Adipocyte (in vitro differentiated cells): Measurements from ENCODE around the gene PDLIM1.

Experiments used
- DNase-seq: peaks from one replicate; pipeline ENCODE4 v3.0.0-alpha.2; 2015; ENCODE audit warnings: low read depth
- H3K27me3 ChIP-seq: replicated peaks from 2 replicates; pipeline ENCODE4 v1.7.0; 2013; ENCODE audit warnings: mild to moderate bottlenecking, low read length, moderate library complexity; ENCODE audit not compliant: control insufficient read depth, insufficient read depth
- H3K36me3 ChIP-seq: 2 replicates; pipeline ENCODE4 v1.7.0; 2013; ENCODE audit warnings: low read length, mild to moderate bottlenecking, moderate library complexity; ENCODE audit not compliant: control insufficient read depth, insufficient read depth, severe bottlenecking
- H3K4me1 ChIP-seq: 2 replicates; pipeline ENCODE4 v1.7.0; 2013; ENCODE audit warnings: mild to moderate bottlenecking, low read length, moderate library complexity; ENCODE audit not compliant: control insufficient read depth, insufficient read depth
- H3K4me3 ChIP-seq: 2 replicates; pipeline ENCODE4 v1.7.0; 2013; ENCODE audit warnings: mild to moderate bottlenecking, low read length, moderate library complexity
- H3K9ac ChIP-seq: 2 replicates; pipeline ENCODE4 v1.7.0; 2013; ENCODE audit warnings: mild to moderate bottlenecking, low read length, moderate library complexity
- H3K9me3 ChIP-seq: 2 replicates; pipeline ENCODE4 v1.7.0; 2013; ENCODE audit warnings: mild to moderate bottlenecking, low read length, moderate library complexity; ENCODE audit not compliant: control insufficient read depth

PDLIM1 gene

GRCh38 chr10:95329296-95329695 lies 38.5 kb upstream of the PDLIM1 start:
- H3K4me1 ChIP-seq, result peaks cover 6% of the 10 kb centered on the region
- H3K9me3 ChIP-seq, result no peaks in the 10 kb centered on the region
- no peak overlapping the region for H3K4me3 ChIP-seq
- H3K36me3 ChIP-seq, result peaks cover 69% of the 10 kb centered on the region
- no peaks in the 10 kb centered on the region for H3K27me3 ChIP-seq
- H3K9ac ChIP-seq, result no peak overlapping the region
- no peak for DNase-seq

DNA sequence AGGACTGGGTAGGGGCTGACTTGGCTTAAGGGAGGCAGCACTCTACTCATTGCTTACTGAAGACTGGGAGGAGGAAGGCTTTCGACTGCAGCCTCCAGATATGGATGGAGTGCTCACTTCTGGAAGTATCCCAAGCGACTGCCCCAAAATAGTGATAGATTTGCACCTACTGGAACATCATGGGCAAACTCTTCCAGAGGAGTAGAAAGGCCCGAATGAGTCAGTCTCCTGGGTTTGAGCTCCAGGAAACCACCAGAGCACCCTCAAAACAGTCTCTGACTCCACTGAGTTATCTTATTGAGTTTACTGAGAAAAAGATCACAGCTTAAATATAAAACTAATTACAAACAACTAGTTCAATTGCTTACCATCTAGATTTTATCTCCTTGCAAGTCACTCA lies 37.2 kb upstream of the PDLIM1 start:
- no peak overlapping the region for H3K4me3 ChIP-seq
- no peaks in the 10 kb centered on the region for H3K27me3 ChIP-seq
- no peaks in the 10 kb centered on the region for H3K4me1 ChIP-seq
- H3K9ac ChIP-seq, result no peak overlapping the region
- H3K9me3 ChIP-seq, result no peaks in the 10 kb centered on the region
- no peak for DNase-seq
- H3K36me3 ChIP-seq, result peaks cover 77% of the 10 kb centered on the region

DNA sequence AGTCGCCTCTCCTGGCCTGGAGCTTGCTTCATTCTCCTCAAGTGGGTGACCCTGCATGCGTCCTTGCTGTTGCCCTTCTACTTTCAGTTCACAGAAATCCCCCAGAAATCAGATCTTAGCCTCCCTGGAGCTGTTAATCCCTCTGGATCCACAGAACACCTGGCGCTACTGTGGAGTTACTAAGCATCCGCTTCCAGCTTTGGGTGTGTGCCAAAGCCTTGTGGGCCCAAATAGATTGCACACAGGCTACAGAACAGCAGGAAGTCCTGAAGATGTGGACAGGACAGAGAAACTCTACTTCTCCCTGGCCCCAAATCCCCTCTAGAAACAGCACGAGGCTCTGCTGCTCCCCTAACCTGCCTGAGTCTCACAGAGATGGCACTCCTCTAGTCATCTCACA lies 36.6 kb upstream of the PDLIM1 start:
- H3K4me1 ChIP-seq, result no peaks in the 10 kb centered on the region
- peaks cover 77% of the 10 kb centered on the region for H3K36me3 ChIP-seq
- H3K9ac ChIP-seq, result no peak overlapping the region
- no peaks in the 10 kb centered on the region for H3K9me3 ChIP-seq
- peak; percentile 18 for DNase-seq
- H3K27me3 ChIP-seq, result no peaks in the 10 kb centered on the region
- H3K4me3 ChIP-seq, result no peak overlapping the region

- Histone ChIP-seq H3K9ac (no peak overlapping the region), H3K36me3 (peaks cover 79% of the 10 kb centered on the region), H3K27me3 (no peaks in the 10 kb centered on the region), H3K4me3 (no peak overlapping the region), H3K9me3 (no peaks in the 10 kb centered on the region), H3K4me1 (no peaks in the 10 kb centered on the region)
- DNase-seq, result no peak
Observed at GRCh38 chr10:95326396-95326795, 35.6 kb upstream of the PDLIM1 start.

- peaks cover 79% of the 10 kb centered on the region for H3K36me3 ChIP-seq
- H3K27me3 ChIP-seq, result no peaks in the 10 kb centered on the region
- H3K4me1 ChIP-seq, result no peaks in the 10 kb centered on the region
- no peak overlapping the region for H3K9ac ChIP-seq
- DNase-seq, result no peak
- no peaks in the 10 kb centered on the region for H3K9me3 ChIP-seq
- no peak overlapping the region for H3K4me3 ChIP-seq
Observed at GRCh38 chr10:95325863-95326262, 35.1 kb upstream of the PDLIM1 start.

DNA sequence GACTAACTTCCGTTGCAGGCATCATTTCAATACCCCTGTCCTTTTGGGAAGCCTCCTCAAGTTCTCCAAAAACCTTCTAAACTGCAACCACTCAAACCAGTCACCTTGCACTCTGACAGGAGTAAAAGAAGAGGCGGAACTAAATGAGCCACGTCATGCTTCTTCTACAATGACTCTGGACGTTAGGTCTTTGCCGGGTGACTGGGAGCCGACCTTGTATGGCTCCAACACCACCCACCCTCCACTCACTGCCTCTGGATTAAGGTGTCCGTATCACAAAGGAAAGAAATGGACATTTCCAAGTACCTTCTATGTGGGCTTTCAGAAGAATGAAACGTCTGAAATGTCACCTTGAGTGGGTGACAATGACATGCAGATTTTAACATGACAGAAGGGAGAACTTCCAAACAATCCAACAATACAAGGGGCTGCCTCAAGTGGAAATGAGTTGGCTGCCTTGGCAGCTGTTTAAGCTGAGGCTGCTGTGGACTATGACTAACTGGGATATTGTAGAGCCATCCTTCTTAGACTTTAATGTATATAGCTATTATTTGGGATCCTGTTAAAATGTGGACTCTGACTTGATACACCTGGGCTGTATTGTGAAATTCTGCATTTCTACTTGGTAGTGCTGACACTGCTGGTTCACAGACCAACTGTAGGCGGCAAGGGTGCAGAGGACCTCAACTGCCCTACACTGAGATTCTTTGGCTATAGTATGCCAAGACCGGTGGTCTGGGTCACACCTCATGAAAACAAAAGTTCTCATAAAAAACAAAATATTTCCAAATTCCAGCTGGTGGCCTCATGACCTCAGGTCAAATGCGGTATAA lies 33.8 kb upstream of the PDLIM1 start:
- DNase-seq, result no peak
- no peak overlapping the region for H3K4me3 ChIP-seq
- no peaks in the 10 kb centered on the region for H3K9me3 ChIP-seq
- H3K27me3 ChIP-seq, result no peaks in the 10 kb centered on the region
- no peak overlapping the region for H3K9ac ChIP-seq
- no peaks in the 10 kb centered on the region for H3K4me1 ChIP-seq
- H3K36me3 ChIP-seq, result peaks cover 84% of the 10 kb centered on the region

DNA sequence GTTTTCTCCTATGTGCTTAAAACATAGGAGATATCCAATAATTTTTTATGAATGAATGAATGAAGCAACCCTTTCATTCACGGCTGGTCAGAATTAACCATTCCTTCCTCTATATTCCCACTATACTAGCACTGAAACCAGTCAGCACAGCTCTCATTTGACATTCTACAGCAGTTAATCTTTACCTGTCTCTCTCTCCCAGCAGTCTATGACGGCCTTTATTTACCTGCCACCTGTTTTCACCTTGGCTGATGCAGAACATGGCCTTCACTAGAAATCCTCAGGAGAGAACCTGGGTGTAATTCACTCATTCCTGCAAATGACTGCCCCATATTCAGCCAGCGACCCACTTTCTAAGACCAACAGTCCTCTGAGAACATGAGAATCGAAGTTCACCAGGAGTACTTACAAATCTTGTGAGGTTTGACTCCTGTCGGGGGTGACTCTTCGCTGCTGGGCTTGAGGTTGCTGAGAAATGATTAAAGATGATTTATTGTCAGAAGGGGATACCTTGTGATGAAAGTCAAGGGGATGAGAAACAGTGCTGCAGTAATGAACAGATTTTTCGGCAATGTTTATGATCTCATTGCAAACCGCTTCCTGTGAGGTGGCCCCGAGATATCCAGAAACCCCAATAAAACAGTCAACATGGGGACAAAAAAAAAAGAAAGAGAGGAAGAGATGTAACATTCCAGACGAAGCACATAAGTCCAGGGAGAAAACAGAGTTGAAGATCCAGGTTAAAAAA lies 30.9 kb upstream of the PDLIM1 start:
- DNase-seq, result no peak
- peaks cover 67% of the 10 kb centered on the region for H3K36me3 ChIP-seq
- no peak overlapping the region for H3K9ac ChIP-seq
- H3K4me3 ChIP-seq, result no peak overlapping the region
- H3K4me1 ChIP-seq, result no peaks in the 10 kb centered on the region
- no peaks in the 10 kb centered on the region for H3K9me3 ChIP-seq
- H3K27me3 ChIP-seq, result no peaks in the 10 kb centered on the region

GRCh38 chr10:95319239-95319638 lies 28.4 kb upstream of the PDLIM1 start:
- DNase-seq, result peak; percentile 63

DNA sequence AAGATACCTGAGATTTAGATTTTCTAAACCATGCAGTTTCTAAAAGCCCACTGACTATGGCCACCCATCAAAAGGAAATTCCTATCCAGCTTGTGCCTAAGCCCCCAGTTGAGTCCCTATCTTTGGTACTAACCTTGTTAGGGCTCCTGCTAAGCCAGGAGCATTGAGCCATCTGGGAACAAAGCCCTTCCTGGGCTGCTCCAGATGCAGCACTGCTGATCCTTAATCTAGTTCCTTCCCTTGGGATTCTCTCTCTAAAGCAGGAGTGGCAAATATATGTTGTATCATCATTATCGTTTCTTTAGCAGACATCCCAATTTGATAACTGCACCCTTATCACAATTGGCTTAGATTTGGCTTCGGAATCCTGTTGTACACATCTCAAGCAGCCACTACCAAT lies 24.7 kb upstream of the PDLIM1 start:
- Histone ChIP-seq H3K36me3 (peaks cover 54% of the 10 kb centered on the region), H3K9me3 (no peaks in the 10 kb centered on the region)
- DNase-seq, result no peak

More at GRCh38 chr10:95319239-95319638, 28.4 kb upstream of the PDLIM1 start:
- Histone ChIP-seq H3K9me3 (no peaks in the 10 kb centered on the region), H3K27me3 (no peaks in the 10 kb centered on the region), H3K4me1 (no peaks in the 10 kb centered on the region), H3K9ac (no peak overlapping the region), H3K36me3 (peaks cover 71% of the 10 kb centered on the region), H3K4me3 (no peak overlapping the region)

GRCh38 chr10:95314192-95314918 lies 23.6 kb upstream of the PDLIM1 start:
- H3K36me3 ChIP-seq, result peaks cover 48% of the 10 kb centered on the region
- H3K9me3 ChIP-seq, result no peaks in the 10 kb centered on the region
- no peak overlapping the region for H3K4me3 ChIP-seq
- DNase-seq, result no peak
- no peaks in the 10 kb centered on the region for H3K27me3 ChIP-seq
- no peak overlapping the region for H3K9ac ChIP-seq
- peaks cover 3% of the 10 kb centered on the region for H3K4me1 ChIP-seq

More for the DNA sequence above, 24.7 kb upstream of the PDLIM1 start:
- H3K9ac ChIP-seq, result no peak overlapping the region
- no peak overlapping the region for H3K4me3 ChIP-seq
- no peaks in the 10 kb centered on the region for H3K27me3 ChIP-seq
- H3K4me1 ChIP-seq, result no peaks in the 10 kb centered on the region

DNA sequence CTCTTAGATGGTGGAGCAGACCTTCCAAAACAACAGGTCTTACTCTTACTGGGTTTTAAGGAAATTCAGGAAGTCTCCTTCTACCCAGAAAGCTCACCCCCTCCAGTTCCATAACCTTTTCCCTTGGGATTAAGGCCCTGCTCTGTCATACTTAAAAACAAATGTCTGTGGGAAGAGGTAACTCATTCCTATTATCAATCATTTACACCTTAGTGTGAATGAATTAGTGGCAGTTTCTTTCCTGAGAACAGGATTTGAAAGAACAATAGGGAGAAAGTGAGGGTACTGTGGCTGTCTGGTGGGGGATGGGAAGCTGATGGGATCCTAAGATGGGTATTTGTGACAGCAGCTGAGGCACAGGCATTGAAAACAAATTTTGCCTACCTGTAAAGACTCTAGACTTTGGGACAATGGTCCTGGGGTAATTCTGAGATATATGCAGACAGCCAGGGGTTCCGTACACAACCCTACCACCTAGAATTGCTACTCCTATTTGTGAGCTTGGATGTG lies 22.2 kb upstream of the PDLIM1 start:
- H3K9ac ChIP-seq, result no peak overlapping the region
- DNase-seq, result no peak
- H3K9me3 ChIP-seq, result no peaks in the 10 kb centered on the region
- peaks cover 48% of the 10 kb centered on the region for H3K36me3 ChIP-seq
- no peaks in the 10 kb centered on the region for H3K27me3 ChIP-seq
- H3K4me3 ChIP-seq, result no peak overlapping the region
- H3K4me1 ChIP-seq, result peaks cover 15% of the 10 kb centered on the region
